HepG2 (cell line): ENCODE results near the gene CPVL. TPM values are rescaled to one million over a fixed set of nuclear protein-coding genes. Genes with fewer than 3 reads are reported as not detected.

Experiments
- ATF7 ChIP-seq, 2 experiments: fragments of 450-650 bp in 1 of 2; sonication (generic) in 1 of 2; formaldehyde crosslinking in 1 of 2; IDR thresholded peaks; 2 replicates each; pipeline versions ENCODE4 v1.4.0 to v1.6.1; 2016 to 2020; ENCODE audit warnings: antibody characterized with exemption in 1 of 2, mild to moderate bottlenecking in 1 of 2, missing genetic modification reagents in 1 of 2
- ATRX ChIP-seq: sonication (generic); formaldehyde crosslinking; IDR thresholded peaks from 2 replicates; pipeline ENCODE4 v1.4.0; 2020; ENCODE audit warnings: missing genetic modification reagents, borderline replicate concordance
- CEBPG ChIP-seq: IDR thresholded peaks from 2 replicates; pipeline ENCODE4 v1.6.1; 2016
- DR1 ChIP-seq: sonication (generic); formaldehyde crosslinking; IDR thresholded peaks from 2 replicates; pipeline ENCODE4 v1.8.0; 2021; ENCODE audit warnings: mild to moderate bottlenecking, missing genetic modification reagents, inconsistent platforms
- FOXJ3 ChIP-seq: sonication (generic); formaldehyde crosslinking; IDR thresholded peaks from 2 replicates; pipeline ENCODE4 v1.4.0; 2020; ENCODE audit warnings: missing genetic modification reagents, mild to moderate bottlenecking, borderline replicate concordance
- KAT8 ChIP-seq: IDR thresholded peaks from 2 replicates; pipeline ENCODE4 v1.6.1; 2016; ENCODE audit warnings: missing genetic modification reagents, missing compliant biosample characterization
- KLF13 ChIP-seq: sonication (generic); formaldehyde crosslinking; IDR thresholded peaks from 2 replicates; pipeline ENCODE4 v1.4.0; 2020; ENCODE audit warnings: mild to moderate bottlenecking, missing genetic modification reagents
- MAFK ChIP-seq, 2 experiments: IDR thresholded peaks in 1 of 2; conservative IDR thresholded peaks in 1 of 2; 2 replicates each; pipeline ENCODE4 v1.6.1; 2011; ENCODE audit warnings: improper control_type of control experiment in 2 of 2, low read length in 2 of 2
- MBNL3 ChIP-seq: fragments of 250-450 bp; sonication (Bioruptor Pico); conservative IDR thresholded peaks from 2 replicates; pipeline ENCODE4 v1.8.0; 2022; ENCODE audit warnings: mild to moderate bottlenecking, inconsistent platforms
- NCOA2 ChIP-seq: sonication (generic); formaldehyde crosslinking; IDR thresholded peaks from 2 replicates; pipeline ENCODE4 v1.8.0; 2022; ENCODE audit warnings: inconsistent platforms
- SUZ12 ChIP-seq: fragments of 150-350 bp; IDR thresholded peaks from 2 replicates; pipeline ENCODE4 v1.6.1; 2014; ENCODE audit warnings: low read depth, low read length
- ZBTB20 ChIP-seq: sonication (generic); formaldehyde crosslinking; IDR thresholded peaks from 2 replicates; pipeline ENCODE4 v1.8.1; 2023; ENCODE audit warnings: missing genetic modification reagents, low read depth, mild to moderate bottlenecking, borderline replicate concordance
- ZBTB3 ChIP-seq: sonication (generic); formaldehyde crosslinking; IDR thresholded peaks from 2 replicates; pipeline ENCODE4 v1.4.0; 2020; ENCODE audit warnings: low read depth, mild to moderate bottlenecking, moderate library complexity, missing genetic modification reagents, borderline replicate concordance
- ZFP36L1 ChIP-seq: sonication (generic); formaldehyde crosslinking; IDR thresholded peaks from 2 replicates; pipeline ENCODE4 v1.8.0; 2022; ENCODE audit warnings: mild to moderate bottlenecking, missing genetic modification reagents, moderate library complexity
- ZKSCAN5 ChIP-seq: sonication (generic); formaldehyde crosslinking; IDR thresholded peaks from 2 replicates; pipeline ENCODE4 v1.5.1; 2020; ENCODE audit warnings: mild to moderate bottlenecking, missing genetic modification reagents
- ZNF331 ChIP-seq: sonication (generic); formaldehyde crosslinking; IDR thresholded peaks from 2 replicates; pipeline ENCODE4 v1.4.0; 2020; ENCODE audit warnings: missing genetic modification reagents
- ZNF614 ChIP-seq: IDR thresholded peaks from 2 replicates; pipeline ENCODE4 v1.6.1; 2018; ENCODE audit warnings: missing biosample characterization, missing genetic modification reagents, inconsistent platforms, borderline replicate concordance
- ZNF644 ChIP-seq: IDR thresholded peaks from 2 replicates; pipeline ENCODE4 v1.6.1; 2016; ENCODE audit warnings: low read depth
- ZNF761 ChIP-seq: sonication (generic); formaldehyde crosslinking; conservative IDR thresholded peaks from 2 replicates; pipeline ENCODE4 v1.4.0; 2020; ENCODE audit warnings: mild to moderate bottlenecking, missing genetic modification reagents
- ZNF772 ChIP-seq: sonication (generic); formaldehyde crosslinking; IDR thresholded peaks from 2 replicates; pipeline ENCODE4 v1.5.0; 2020; ENCODE audit warnings: mild to moderate bottlenecking, missing genetic modification reagents
- polyA plus RNA-seq, 8 experiments: library from polyadenylated mRNA; depleted of rRNA in 3 of 8; stranded (reverse) in 7 of 8; unstranded in 1 of 8; fragments of >200 nt; fragmentation: Illumina TruSeq in 4 of 8; extraction: Trizol in 4 of 8; gene quantifications; 2 replicates each; pipeline versions ENCODE4 v1.2.1 to v1.2.3, GENCODE V29; 2011 to 2016; ENCODE audit warnings: low read depth in 4 of 8, missing spikeins in 1 of 8, mixed read lengths in 1 of 8; ENCODE audit not compliant: insufficient read depth in 1 of 8
- total RNA-seq, 5 experiments: library from RNA; depleted of rRNA; stranded (reverse); fragments of >200 nt; fragmentation: Illumina TruSeq; extraction: Trizol; gene quantifications; 2 replicates each; pipeline ENCODE4 v1.2.3, GENCODE V29; 2016; ENCODE audit warnings: low read depth in 1 of 5
- TF ChIP-seq, protein P1 (sequence below): sonication (generic); formaldehyde crosslinking; IDR thresholded peaks from 2 replicates; pipeline ENCODE4 v1.8.0; 2022; ENCODE audit warnings: mild to moderate bottlenecking, missing genetic modification reagents, moderate library complexity
- TF ChIP-seq, protein P2 (sequence below): sonication (generic); formaldehyde crosslinking; IDR thresholded peaks from 2 replicates; pipeline ENCODE4 v1.5.1; 2020; ENCODE audit warnings: mild to moderate bottlenecking, moderate library complexity, missing genetic modification reagents
- TF ChIP-seq, protein P3 (sequence below): fragments of 450-650 bp; IDR thresholded peaks from 2 replicates; pipeline ENCODE4 v1.6.1; 2016
- TF ChIP-seq, protein P4 (sequence below): sonication (generic); formaldehyde crosslinking; IDR thresholded peaks from 2 replicates; pipeline ENCODE4 v1.8.0; 2022; ENCODE audit warnings: mild to moderate bottlenecking, missing genetic modification reagents
- TF ChIP-seq, protein P5 (sequence below): sonication (generic); formaldehyde crosslinking; IDR thresholded peaks from 2 replicates; pipeline ENCODE4 v1.4.0; 2020; ENCODE audit warnings: low read depth, mild to moderate bottlenecking, missing genetic modification reagents

CPVL gene
- total and polyA plus RNA-seq, 2 of the 13 experiments (the other 11 are each of a cell fraction or from before 2014, with no cell fraction given): 59.2 to 294 TPM

DNA sequence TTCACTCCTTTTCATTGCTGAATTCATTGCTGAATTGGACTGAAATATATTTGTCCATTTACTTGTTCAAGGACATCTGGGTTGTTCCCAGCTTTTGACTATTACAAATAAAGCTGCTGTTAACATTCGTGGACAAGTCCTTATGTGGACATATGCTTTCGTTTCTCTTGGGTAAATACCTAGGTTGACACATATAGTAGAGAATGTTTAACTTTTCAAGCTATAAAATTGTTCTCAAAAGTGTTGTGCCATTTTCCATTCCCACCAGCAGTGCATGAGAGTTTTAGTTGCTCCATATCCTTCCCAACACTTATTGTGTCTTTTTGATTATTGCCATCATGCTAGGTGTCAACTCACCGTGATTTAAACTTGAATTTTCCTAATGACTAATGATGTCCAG is 17.5 kb upstream of the CPVL start (continued):
- TF ChIP-seq ATF7 (IDR thresholded peaks at IDR 0.05) (no peak), ATF7 (CRISPR knock-in tag; IDR thresholded peaks at IDR 0.05) (no peak), NCOA2 (CRISPR knock-in tag) (peak; percentile 49; the same call in 1 of the 2 replicates), ZBTB20 (CRISPR knock-in tag) (peak; percentile 58; the same call in 1 of the 2 replicates), FOXJ3 (no peak; the same call in 1 of the 2 replicates), KLF13 (no peak), KAT8 (0 out of 2 replicates have a peak, but pooled peaks have one; percentile 33), ZNF331 (CRISPR knock-in tag) (peak; percentile 22; the same call in 1 of the 2 replicates), MAFK (conservative IDR thresholded peaks at IDR 0.05 in 1 of 2, IDR thresholded peaks at IDR 0.05 in 1 of 2; ENCODE audit: low read length in 2 of 2) (no peak), ZNF644 (CRISPR knock-in tag) (peak; percentile 86), ATRX (CRISPR knock-in tag) (no peak), ZFP36L1 (CRISPR knock-in tag) (no peak), ZNF761 (CRISPR knock-in tag) (no peak), ZBTB3 (CRISPR knock-in tag) (no peak), ZNF772 (CRISPR knock-in tag) (no peak), SUZ12 (no peak), ZKSCAN5 (CRISPR knock-in tag) (no peak), MBNL3 (CRISPR knock-in tag) (no peak), ZNF614 (CRISPR knock-in tag) (peak; percentile 51; the same call in 1 of the 2 replicates), CEBPG (CRISPR knock-in tag) (peak; percentile 51), DR1 (CRISPR knock-in tag) (no peak)
- TF ChIP-seq, protein P1, sequence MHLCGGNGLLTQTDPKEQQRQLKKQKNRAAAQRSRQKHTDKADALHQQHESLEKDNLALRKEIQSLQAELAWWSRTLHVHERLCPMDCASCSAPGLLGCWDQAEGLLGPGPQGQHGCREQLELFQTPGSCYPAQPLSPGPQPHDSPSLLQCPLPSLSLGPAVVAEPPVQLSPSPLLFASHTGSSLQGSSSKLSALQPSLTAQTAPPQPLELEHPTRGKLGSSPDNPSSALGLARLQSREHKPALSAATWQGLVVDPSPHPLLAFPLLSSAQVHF (CRISPR knock-in tag): no peak
- TF ChIP-seq, protein P2, sequence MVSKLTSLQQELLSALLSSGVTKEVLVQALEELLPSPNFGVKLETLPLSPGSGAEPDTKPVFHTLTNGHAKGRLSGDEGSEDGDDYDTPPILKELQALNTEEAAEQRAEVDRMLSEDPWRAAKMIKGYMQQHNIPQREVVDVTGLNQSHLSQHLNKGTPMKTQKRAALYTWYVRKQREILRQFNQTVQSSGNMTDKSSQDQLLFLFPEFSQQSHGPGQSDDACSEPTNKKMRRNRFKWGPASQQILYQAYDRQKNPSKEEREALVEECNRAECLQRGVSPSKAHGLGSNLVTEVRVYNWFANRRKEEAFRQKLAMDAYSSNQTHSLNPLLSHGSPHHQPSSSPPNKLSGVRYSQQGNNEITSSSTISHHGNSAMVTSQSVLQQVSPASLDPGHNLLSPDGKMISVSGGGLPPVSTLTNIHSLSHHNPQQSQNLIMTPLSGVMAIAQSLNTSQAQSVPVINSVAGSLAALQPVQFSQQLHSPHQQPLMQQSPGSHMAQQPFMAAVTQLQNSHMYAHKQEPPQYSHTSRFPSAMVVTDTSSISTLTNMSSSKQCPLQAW: no peak
- TF ChIP-seq, protein P3, sequence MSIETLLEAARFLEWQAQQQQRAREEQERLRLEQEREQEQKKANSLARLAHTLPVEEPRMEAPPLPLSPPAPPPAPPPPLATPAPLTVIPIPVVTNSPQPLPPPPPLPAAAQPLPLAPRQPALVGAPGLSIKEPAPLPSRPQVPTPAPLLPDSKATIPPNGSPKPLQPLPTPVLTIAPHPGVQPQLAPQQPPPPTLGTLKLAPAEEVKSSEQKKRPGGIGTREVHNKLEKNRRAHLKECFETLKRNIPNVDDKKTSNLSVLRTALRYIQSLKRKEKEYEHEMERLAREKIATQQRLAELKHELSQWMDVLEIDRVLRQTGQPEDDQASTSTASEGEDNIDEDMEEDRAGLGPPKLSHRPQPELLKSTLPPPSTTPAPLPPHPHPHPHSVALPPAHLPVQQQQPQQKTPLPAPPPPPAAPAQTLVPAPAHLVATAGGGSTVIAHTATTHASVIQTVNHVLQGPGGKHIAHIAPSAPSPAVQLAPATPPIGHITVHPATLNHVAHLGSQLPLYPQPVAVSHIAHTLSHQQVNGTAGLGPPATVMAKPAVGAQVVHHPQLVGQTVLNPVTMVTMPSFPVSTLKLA: no peak
- TF ChIP-seq, protein P4, sequence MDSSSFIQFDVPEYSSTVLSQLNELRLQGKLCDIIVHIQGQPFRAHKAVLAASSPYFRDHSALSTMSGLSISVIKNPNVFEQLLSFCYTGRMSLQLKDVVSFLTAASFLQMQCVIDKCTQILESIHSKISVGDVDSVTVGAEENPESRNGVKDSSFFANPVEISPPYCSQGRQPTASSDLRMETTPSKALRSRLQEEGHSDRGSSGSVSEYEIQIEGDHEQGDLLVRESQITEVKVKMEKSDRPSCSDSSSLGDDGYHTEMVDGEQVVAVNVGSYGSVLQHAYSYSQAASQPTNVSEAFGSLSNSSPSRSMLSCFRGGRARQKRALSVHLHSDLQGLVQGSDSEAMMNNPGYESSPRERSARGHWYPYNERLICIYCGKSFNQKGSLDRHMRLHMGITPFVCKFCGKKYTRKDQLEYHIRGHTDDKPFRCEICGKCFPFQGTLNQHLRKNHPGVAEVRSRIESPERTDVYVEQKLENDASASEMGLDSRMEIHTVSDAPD (CRISPR knock-in tag): no peak
- TF ChIP-seq, protein P5, sequence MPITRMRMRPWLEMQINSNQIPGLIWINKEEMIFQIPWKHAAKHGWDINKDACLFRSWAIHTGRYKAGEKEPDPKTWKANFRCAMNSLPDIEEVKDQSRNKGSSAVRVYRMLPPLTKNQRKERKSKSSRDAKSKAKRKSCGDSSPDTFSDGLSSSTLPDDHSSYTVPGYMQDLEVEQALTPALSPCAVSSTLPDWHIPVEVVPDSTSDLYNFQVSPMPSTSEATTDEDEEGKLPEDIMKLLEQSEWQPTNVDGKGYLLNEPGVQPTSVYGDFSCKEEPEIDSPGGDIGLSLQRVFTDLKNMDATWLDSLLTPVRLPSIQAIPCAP (CRISPR knock-in tag): no peak
